Mononuclear cell (primary cell): Measurements from ENCODE around the gene PISD. TPM values are rescaled to one million over a fixed set of nuclear protein-coding genes. Genes with fewer than 3 reads are reported as not detected.

Experiments used
- H3K27me3 ChIP-seq: 2 replicates; pipeline ENCODE4 v1.6.0; 2011; ENCODE audit warnings: low read length, control low read depth; ENCODE audit not compliant: insufficient read depth
- H3K4me1 ChIP-seq: 2 replicates; pipeline ENCODE4 v1.5.1; 2011; ENCODE audit warnings: mild to moderate bottlenecking, low read length, control low read depth; ENCODE audit not compliant: insufficient read depth
- H3K4me3 ChIP-seq: 2 replicates; pipeline ENCODE4 v1.5.1; 2011; ENCODE audit warnings: mild to moderate bottlenecking, low read length, moderate library complexity
- H3K9me3 ChIP-seq: 2 replicates; pipeline ENCODE4 v1.5.1; 2011; ENCODE audit warnings: low read depth, mild to moderate bottlenecking, control low read depth, low read length
- total RNA-seq: library from RNA; depleted of rRNA; stranded (reverse); fragments of >200 nt; gene quantifications from one replicate; pipeline ENCODE4 v1.2.3, GENCODE V29; 2012

The PISD gene
- total RNA-seq, 1 donor = 21.6 TPM

DNA sequence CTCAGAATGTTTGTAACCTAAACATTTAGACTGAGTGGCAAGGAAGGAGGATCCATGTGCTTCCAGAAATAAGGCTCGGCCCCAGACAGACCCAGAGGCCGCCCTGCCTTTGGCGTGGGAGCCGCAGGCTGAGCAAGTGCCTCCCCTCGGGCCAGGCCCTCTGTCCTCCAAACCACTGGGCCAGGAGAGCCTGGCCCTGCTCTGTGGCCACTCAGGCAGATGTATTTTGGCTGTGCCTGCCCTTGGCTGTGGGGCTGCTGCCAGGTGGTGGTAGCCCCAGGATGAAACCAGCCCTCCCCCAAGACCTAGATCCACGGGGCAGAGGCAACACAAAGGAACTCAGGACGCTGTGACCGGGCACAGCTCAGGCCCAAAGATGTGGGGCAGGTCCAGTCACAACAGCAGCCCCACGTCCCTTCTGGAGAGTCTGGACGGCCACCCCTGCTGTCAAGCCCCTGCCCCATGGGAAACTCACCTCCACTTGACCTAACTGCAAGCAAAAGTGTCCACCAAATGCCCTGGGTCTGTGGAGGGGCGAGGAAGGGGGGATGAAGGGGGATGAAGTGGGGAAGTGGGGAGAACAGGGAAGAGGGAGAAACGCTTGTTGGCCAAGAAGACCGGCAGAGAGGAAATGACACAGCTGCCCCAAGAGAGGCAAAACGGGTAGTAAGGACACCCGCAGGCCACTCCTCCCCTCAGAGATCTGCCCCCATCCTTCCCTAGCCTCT, 24.0 kb downstream of the PISD start:
- Histone ChIP-seq H3K4me1 (peaks cover 83% of the 10 kb centered on the region), H3K27me3 (no peaks in the 10 kb centered on the region), H3K4me3 (peak overlapping the region; percentile 60), H3K9me3 (no peaks in the 10 kb centered on the region)

DNA sequence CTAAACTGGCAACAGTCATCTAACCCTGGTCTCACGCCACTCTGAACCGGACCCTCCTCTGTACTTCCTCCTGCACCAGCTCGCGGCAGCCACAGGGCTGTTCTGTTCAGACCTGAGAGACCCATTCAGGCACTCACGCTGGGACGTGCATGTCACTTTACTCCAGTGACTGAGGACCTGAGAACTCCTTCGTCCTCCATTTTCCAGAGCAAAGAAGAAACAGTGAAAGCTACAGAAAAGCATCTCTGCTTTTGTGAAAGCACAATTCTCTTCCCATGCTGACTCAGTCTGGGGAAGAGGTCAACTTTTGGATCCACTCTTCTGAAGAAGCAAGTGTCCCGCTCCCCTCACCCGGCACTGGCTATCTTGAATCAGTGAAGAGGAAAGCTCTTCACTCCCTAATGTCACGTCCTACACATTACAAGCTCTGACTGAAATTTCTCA, 24.5 kb downstream of the PISD start:
- Histone ChIP-seq H3K9me3 (no peaks in the 10 kb centered on the region), H3K4me1 (peaks cover 80% of the 10 kb centered on the region), H3K27me3 (no peaks in the 10 kb centered on the region), H3K4me3 (peak overlapping the region; percentile 60)

DNA sequence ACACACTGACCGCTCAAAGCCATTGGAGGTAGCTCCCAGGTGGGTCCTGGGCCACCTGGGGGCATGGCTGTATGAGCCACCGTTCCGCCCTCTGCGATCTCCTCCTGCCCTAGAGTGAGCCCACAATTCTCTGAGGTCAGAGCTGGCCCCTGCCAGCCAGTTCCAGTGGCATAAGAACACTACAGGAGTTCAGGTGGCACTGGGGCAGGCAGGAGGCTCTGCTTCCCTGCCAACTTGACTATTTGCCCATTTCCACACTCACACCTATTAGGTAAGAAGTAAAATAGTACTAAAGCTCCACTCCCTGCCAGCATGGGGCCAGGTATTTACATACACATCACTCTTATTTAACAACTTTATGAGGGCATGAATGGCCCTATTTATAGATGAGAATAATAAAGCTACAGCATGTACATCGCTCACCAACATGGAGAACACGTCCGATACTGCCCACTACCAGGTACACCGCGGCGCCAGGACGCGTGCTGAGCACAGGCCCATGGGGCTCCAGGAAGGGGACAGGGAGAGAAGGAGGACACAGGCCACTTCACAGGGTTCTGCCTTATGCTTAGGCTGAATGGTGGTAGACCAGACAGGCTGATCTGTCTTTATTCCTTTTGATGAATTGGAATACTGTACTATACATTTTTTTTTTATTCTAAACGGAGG, 26.2 kb downstream of the PISD start:
- no peaks in the 10 kb centered on the region for H3K27me3 ChIP-seq
- no peak overlapping the region for H3K4me3 ChIP-seq
- H3K4me1 ChIP-seq = peaks cover 76% of the 10 kb centered on the region
- no peaks in the 10 kb centered on the region for H3K9me3 ChIP-seq

DNA sequence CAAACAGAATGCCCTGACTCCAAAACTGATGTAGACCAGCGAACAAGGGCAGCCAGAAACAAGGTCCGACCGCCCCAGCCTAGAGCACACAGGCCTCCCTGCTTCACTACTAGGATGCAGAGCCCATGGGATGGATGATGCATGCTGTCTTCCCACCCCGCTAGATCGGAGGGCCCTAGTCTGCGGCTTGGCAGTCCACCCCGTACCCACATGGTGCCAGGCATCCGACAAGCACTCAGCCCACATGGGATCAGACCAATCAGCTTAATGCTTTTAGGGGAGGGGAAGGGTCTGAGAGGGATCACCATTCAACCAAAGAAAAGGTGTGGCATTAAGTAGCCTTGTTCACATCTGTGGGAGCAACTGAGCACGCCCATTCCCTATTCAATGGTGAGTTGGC, 30.6 kb downstream of the PISD start:
- no peak overlapping the region for H3K4me3 ChIP-seq

DNA sequence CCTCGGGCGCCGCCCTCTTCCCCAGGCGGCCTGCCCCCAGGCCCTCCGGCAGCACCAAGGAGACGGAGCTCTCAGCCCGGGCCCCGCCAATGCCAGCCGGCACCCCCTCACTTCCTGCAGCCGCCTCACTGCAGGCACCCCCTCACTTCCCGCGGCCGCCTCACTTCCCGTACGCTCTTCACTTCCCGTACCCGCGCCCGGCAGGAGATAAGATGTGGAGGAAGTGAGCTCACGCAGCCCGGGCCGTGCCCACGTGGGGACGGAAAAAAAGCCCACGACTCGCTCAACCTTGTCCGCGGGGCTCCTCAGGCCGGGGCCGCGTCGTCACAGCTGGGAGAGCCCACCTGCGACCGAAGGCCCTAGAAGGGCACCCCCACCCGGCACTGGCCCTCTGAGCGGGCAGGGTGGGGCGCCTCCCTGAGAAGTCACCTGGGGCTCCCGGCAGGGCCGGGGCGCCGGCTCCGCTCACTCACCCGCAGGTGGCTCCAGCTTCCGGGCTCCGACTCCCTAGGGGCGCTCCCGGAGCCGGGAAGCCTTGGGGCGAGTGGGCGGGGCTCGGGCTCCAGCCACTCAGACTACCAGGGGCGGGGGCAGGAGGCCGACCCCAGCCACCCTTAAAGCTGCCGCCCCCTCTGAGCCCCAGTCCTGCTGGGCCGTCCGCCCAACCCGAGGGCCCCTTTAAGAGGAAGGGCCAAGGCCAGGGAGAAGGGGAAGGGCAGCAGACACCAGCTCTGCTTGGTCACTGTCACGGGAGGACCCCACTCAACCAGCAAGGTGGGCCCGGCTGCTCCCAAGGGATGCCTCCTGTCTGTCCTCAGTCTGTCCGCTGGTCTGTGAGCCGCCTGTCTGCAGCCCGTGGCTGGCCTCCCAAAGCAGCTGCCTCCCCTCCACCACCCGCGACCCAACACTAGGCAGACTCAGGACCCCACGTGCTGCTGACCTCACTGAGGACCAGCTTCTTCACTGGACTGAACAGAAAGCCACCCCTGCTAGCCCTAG, 31.4 kb downstream of the PISD start:
- H3K9me3 ChIP-seq = no peaks in the 10 kb centered on the region
- H3K27me3 ChIP-seq = no peaks in the 10 kb centered on the region
- peak overlapping the region; percentile 55 for H3K4me3 ChIP-seq
- peaks cover 54% of the 10 kb centered on the region for H3K4me1 ChIP-seq

More for the DNA sequence above, 30.6 kb downstream of the PISD start:
- H3K27me3 ChIP-seq = no peaks in the 10 kb centered on the region
- H3K4me1 ChIP-seq = peaks cover 61% of the 10 kb centered on the region
- H3K9me3 ChIP-seq = no peaks in the 10 kb centered on the region

DNA sequence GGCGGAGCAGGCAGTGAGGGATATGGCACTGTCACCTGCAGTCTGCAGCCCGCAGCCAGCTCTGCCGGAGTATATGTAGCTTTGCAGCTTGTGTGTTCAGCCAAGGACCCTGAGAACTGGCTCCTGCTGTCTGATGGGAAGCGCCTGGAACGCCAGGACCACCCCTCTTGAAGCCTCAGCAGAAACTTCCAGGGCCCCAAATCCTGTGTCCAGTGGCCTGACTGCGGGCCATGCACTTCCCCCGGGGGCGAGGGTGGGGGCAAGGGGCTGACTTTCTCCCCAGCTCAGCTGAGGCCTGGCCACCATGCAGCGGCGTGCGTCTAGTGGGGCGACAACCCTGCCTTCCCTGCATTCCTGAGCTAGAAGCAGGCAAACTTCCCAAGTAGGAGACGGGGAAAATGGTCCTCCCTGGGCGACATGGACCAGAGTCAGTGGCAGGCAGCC, 32.3 kb downstream of the PISD start:
- H3K4me3 ChIP-seq = peak overlapping the region; percentile 55
- H3K4me1 ChIP-seq = peaks cover 52% of the 10 kb centered on the region
- H3K9me3 ChIP-seq = no peaks in the 10 kb centered on the region
- no peaks in the 10 kb centered on the region for H3K27me3 ChIP-seq

DNA sequence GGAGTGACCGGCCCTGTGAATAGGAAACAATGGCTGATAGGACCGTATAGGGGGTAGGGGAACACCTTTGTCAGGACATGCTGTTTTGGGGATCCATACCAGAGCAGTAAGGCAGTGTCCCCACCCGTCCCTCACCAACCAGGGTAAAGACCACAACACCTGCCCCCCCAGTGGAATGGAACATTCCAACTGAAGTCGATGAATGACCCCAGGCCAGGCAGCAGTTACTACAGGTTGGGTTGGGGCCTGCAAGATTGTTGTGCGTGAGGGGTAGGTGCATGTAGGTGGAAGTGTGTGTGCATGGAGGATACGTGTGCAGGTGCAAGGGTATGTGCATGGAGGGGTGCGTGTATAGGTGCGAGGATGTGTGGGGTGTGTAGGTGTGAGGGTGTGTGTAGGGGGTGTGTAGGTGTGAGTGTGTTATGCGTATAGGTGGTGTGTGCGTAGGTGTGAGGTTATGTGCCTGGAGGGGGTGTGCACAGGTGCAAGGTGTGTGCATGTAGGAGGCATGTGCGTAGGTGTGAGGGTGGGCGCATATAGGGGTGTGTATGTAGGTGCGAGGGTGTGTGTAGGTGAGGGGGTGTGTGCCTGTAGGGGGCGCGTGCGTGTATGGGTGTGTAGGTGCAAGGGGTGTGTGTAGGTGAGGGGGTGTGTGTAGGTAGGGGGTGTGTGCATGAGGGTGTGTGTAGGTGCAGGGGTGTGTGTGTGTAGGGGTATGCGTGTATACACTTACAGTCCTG, 32.9 kb downstream of the PISD start:
- peaks cover 48% of the 10 kb centered on the region for H3K4me1 ChIP-seq
- H3K4me3 ChIP-seq = no peak overlapping the region

DNA sequence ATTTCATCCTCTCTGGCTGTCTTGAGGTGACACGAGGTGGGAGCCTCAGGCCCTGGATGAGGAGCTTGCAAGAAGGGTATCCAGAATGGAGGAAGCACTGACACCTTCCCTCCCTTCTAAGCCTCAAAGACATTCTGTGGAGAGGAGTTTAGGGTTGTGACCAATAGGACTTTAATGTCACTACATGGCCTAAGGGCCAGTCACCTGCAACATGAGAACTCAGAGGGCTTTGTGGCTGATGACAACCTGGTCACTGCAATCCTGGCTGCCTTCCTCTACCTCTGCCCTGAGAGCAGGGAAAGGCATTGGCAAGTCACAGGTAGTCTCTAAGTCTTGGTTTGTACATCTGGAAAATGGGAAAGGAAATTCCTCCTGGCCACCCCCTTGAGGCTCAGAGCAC, 33.7 kb downstream of the PISD start:
- Histone ChIP-seq H3K27me3 (no peaks in the 10 kb centered on the region), H3K4me3 (no peak overlapping the region), H3K9me3 (no peaks in the 10 kb centered on the region), H3K4me1 (peaks cover 40% of the 10 kb centered on the region)

More for the DNA sequence above, 32.9 kb downstream of the PISD start:
- H3K9me3 ChIP-seq = no peaks in the 10 kb centered on the region
- H3K27me3 ChIP-seq = no peaks in the 10 kb centered on the region

DNA sequence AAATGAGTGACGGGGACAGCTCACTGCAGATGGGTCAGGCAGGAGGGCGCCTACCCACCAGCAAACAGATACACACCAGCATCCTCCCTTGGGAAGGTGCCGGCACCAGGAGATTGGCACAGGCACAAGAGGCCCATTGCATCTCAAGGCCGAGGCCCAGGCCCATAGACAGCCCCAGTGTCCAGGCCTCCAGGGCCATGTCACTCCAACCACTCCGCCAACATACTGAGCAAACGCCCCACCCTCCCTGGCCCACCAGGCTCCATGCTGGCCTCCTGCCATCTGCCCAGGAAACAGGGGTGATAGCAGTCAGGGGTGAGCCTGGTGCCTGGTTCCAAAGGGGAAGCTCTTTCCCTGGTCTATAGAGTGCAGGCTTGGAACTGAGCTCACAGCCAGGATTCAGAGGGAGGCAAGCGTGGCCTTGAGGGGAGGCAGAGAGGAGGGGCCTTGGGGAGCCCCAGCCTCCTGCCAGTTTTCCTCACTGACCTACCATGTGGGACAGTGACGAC, 34.7 kb downstream of the PISD start:
- H3K4me3 ChIP-seq = no peak overlapping the region
- no peaks in the 10 kb centered on the region for H3K27me3 ChIP-seq
- no peaks in the 10 kb centered on the region for H3K9me3 ChIP-seq
- H3K4me1 ChIP-seq = peaks cover 34% of the 10 kb centered on the region

DNA sequence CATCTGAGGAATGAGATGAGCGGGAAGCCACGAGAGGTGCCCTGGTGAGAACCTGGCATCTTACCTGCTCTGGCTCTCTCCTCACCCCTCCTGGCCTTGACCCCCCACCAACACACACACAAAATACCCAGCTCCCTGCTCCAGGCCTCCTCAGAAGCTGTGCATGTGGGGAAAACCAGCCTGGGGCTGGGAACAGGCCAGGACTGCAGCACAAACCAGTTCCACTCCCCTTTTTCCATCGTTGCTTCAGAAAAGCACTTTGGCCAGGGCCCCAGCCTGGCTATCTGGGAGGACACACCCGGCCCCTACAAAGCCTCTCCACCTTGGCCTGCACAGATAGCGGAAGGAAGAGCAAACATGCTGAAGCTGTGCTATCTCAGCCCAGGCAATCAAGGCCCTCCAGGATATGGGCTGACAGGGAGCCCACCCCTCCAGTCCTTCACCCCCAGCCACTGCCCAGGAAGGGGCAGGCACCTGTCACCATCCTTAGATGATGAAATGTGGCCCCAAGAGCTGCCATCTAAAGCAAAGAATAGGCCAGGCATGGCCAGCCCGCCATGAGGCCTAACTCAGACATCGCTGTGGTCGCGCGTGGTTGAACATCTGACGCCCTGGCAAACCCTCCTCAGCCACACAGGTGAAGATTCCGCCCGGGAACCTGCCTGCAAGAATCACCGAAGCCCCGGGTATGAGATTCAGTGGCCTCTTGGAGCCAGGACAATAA, 35.4 kb downstream of the PISD start:
- H3K9me3 ChIP-seq = no peaks in the 10 kb centered on the region
- peaks cover 30% of the 10 kb centered on the region for H3K4me1 ChIP-seq
- no peaks in the 10 kb centered on the region for H3K27me3 ChIP-seq
- no peak overlapping the region for H3K4me3 ChIP-seq

DNA sequence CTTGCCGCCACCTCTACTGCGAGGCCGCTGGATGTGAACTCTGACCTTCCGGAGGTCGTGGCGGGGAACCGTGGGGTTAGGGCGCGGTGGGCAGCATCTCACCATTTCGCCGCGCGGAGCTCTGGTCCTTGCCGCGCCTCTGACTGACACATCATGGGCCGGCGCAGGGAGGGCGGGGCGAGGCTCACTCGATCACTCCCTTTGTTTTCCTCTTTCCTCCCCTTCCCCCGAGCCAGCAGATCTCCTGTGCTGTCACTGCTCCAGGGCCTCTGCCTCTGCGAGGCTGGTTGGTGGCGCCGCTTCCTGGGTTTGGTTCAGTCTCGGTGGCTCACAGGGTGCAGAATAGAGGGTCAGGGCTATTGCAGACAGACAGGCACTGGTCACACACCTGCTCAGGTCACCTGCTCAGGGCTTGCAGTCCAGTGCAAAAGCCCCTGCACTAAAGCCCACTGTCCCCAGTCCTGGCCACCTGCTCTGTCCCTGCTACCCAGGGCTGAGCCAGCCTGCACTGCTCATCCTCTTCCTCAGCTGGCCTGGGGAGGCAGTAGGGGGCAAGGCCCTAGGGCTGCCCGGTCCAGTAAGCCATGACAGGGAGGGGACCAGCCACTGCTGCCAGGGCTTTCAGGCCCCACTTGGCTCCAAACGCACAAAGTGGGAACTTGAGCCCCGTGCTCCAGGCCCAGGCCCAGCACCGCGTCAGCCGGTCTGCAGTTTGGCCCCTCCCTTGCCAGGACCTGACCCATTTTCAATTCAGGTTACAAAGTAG, 36.2 kb downstream of the PISD start:
- Histone ChIP-seq H3K27me3 (no peaks in the 10 kb centered on the region), H3K4me1 (peaks cover 23% of the 10 kb centered on the region), H3K9me3 (no peaks in the 10 kb centered on the region), H3K4me3 (no peak overlapping the region)

DNA sequence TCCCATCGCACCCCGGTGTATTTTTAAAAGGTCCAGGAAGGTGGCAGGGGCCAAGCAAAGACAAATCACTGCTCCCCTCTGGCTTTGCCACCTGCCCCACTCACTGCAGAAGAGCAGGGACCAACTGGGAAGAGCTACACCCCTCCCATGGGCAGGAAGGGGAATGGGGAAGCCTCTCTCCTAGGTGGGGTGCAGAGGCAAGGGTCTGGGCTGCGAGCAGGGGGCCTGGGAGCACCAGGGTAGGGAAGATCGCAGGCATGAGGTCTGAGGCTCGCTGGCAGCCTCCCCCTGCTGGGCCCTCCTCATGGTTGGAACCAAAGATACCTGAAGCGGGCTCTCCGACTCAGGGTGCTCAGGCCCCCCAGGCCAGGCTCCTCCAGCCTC, 36.8 kb downstream of the PISD start:
- H3K4me1 ChIP-seq = peaks cover 19% of the 10 kb centered on the region
- H3K9me3 ChIP-seq = no peaks in the 10 kb centered on the region
- no peaks in the 10 kb centered on the region for H3K27me3 ChIP-seq
- H3K4me3 ChIP-seq = no peak overlapping the region

DNA sequence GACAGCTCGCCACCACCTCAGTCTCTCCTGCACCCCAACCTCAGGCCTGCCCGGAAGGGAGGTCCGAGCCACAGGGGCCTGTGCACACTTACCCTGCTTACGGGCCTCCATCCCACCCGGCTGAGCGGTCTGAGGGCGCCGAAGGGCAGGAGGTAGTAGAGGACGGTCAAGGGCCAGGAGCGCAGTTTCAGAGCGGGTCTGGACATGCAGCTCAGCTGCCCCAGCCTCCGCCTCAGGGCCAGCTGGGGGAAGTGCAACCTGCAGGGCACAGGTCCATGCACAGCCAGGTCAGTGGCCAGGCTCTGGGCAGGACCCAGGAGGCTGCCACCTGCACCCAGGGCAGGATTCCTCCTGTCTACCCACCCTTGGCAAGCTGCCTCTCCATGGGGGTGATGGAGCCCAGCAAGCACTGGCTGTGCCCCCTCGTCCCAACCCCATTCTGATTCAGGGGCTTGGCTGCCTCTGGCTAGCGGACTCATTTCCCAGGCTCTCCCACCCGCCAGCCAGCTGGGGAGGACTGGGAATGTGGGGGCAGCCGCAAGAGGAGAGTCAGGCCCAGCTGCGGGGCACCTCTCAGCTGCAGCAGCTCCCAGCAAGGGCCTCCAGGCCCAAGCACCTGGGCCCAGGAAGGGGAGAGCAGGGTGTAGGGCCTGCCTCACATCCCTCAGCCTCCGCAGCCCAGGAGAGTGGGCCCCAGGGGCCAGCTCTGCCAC, 38.3 kb downstream of the PISD start:
- Histone ChIP-seq H3K27me3 (no peaks in the 10 kb centered on the region), H3K9me3 (no peaks in the 10 kb centered on the region), H3K4me3 (no peak overlapping the region), H3K4me1 (peaks cover 5% of the 10 kb centered on the region)
